Measurements from ENCODE around the gene CEP112.
"Not testable (repeated sequence)": the region's sequence is repeated elsewhere in the genome, so short reads cannot be mapped to it uniquely, and the experiment has no call there.

Gene CEP112

GRCh38 chr17:65756760-65757159 is 435.2 kb downstream of the CEP112 start:
- no peak for DNase-seq

DNA sequence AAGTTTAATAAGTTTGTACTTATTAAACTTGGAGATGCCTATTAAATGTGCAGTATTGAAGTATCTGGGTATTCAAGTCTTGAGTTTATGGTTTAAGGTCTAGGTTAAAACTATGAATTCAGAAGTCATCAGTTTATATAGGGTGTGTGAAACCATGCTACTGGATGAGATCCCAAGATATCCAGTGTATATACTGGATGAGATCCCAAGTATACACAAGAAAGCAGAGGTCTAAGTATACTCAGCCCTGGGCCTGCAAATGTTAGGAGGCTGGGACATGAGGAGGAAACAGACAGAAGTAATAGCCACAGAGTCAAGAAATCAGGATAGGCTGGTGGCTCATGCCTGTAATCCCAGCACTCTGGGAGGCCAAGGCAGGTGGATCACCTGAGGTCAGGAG is 436.1 kb downstream of the CEP112 start:
- no peak for DNase-seq

GRCh38 chr17:65754630-65755029 is 437.3 kb downstream of the CEP112 start:
- DNase-seq: no peak

- DNase-seq: no peak
Measured at GRCh38 chr17:65754081-65754480, 437.9 kb downstream of the CEP112 start.

- no peak for DNase-seq
Measured at GRCh38 chr17:65753348-65753747, 438.6 kb downstream of the CEP112 start.

DNA sequence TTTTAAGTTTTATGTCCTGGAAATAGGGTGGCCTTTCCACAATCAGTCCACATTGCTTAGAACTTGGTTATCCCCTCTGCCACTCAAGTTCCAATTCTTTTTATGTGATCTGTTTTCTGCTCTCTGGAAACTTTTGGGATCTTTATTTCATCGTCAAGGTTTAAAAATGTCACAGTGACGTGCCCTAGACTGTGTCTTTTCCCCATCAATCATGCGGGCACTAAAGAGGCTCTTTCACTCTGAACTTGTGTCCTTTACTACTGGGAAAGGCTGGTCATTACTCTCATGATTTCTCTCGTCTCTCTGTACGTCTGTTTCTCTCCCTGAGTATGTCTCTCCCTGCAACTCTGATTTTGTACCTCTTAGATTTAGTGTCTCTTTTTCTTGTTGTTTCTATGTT is 440.7 kb downstream of the CEP112 start:
- DNase-seq: no peak

GRCh38 chr17:65750631-65751115 is 441.3 kb downstream of the CEP112 start:
- peak; percentile 83 for DNase-seq

DNA sequence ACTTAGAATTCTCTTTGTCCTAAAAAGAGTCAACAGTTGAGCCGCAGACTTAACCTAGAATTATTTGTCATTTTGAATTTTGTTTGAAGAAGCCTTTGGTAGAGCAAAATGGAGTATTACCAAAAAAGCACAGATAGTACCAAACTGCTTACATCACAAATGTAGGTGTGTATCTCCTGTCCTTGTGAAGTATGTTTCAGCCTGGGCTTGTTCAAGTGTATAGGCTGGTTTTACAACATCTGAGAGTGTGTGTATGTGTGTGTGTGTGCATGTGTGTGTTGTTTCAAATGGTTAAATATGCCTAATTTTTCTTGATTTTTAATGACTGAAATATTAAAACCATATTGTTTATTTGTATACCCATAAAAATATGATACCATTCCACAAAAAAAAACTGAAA is 441.8 kb downstream of the CEP112 start:
- DNase-seq: no peak

DNA sequence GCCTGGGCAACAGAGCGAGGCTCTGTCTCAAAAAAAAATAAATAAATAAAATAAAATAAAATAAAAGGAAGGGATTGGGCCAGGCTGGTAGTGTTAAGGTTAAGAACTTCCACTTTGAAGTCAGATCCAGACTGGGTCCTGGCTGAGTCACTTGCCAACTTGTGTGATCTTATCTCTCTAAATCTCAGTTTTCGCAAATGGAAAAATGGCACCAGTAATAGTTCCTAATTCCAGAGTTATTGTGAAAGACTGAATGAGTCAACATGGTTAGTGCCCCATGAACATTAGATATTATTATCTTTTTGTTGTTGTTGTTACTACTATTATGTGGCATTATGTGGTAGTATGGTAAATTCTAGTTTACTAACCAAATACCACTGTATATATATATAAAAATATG is 442.5 kb downstream of the CEP112 start:
- DNase-seq: no peak

DNA sequence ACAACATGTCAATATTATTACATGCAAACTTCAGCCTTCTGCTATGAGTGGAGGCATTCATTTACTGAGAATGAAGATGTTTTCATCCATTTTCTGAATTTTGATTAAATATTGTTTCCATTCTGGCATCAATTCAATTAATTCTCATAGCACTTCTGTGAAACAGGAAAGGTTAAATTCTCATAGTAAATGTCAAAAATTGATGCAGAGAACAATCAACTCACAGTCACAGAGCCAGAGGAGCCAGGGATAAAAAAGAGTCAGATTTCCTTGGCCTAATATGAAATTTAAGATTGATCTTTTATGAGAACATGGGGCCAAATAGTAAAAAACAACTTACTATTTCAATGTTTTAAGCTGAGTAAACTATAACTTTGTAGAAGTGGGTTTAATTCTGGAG is 446.7 kb downstream of the CEP112 start:
- no peak for DNase-seq

DNA sequence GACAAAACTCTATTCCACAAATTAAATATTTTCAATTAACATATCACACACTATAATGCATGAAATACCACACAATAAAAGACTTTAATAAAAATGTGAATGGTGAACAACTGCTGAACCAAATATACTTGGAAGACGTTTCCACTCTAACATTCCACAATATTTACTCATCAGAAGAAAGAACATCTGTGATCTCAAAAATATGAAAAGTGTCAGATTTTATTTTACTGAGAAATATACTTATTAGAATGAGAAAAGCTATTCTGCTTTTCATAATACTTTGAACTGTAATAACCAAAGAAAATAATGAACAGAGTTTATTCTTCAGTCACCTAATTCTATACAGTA is 448.7 kb downstream of the CEP112 start:
- DNase-seq: no peak

- DNase-seq: peak; percentile 47
Measured at GRCh38 chr17:65742403-65743307, 449.3 kb downstream of the CEP112 start.

DNA sequence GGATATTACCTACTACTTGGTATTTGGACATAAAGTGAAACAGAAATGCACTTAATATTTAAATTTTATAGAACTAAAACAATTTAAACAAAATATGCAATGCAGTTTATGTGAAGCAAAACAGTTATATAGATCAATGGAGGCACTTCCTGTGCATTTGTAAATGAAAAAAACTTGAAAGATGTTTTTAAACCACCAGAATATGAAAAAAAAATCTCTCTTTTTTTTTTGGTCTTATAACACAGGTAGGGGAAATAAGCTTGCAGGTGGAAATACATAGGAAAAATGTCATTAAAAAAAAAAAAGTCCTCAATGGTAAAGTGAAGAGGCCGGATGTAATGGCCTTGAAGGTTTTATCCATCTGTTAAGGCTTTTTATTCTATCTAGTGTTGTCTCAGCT is 450.2 kb downstream of the CEP112 start:
- DNase-seq: no peak

GRCh38 chr17:65739034-65739433 is 452.9 kb downstream of the CEP112 start:
- no peak for DNase-seq

- no peak for DNase-seq
Measured at GRCh38 chr17:65737451-65737850, 454.5 kb downstream of the CEP112 start.

DNA sequence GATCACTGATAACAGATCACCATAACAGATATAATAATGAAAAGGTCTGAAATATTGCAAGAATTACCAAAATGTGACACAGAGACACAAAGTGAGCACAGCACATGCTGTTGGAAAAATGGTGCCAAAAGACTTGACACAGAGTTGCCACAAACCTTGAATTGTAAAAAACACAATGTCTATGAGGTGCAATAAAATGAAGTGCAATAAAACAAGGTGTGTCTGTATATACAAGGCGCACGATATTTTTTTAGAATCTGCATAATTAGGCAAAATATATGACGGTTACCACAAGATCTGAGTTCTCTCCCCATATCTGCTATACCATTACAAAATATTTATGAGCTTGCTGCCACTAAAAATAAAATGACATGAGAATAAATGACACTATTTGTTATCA is 458.6 kb downstream of the CEP112 start:
- no peak for DNase-seq

DNA sequence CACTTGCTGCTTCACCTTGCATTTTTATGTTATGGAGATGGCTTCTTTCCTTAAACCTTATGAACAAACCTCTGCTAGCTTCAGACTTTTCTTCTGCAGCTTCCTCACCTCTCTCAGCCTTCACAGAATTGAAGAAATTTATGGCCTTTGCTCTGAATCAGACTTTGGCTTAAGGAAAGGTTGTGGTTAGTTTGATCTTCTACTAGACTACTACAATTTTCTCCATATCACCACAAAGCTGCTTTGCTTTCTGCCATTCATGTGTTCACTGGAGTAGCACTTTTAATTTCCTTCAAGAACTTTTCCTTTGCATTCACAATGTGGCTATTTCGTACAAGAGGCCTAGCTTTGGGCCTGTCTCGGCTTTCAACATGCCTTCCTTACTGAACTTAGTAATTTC is 459.3 kb downstream of the CEP112 start:
- DNase-seq: not testable (repeated sequence)

DNA sequence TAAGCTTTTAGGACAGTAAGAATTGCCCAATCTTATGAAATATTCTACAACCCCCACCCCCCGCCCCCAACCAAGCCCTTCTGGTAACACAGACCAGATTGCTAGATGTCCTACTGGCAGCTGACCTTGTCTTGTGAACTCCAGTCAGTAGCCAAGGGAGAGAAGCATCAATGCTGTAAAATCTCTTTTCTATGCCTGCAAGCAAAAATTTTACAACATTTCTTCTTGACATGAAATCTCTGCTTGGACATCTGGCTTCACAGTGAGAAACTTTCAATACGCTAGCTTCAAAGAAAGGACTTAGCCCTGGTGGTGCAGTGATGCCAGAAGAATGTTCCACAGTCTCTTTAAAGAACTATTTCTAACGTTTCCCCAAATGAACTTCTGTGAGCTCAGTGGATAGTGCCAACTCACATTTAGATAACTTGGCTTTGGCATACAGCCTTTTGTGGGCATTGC is 461.2 kb downstream of the CEP112 start:
- DNase-seq: no peak

- DNase-seq: no peak
Measured at GRCh38 chr17:65729207-65729606, 462.7 kb downstream of the CEP112 start.

- DNase-seq: no peak
Measured at GRCh38 chr17:65727832-65728231, 464.1 kb downstream of the CEP112 start.

GRCh38 chr17:65727246-65727645 is 464.7 kb downstream of the CEP112 start:
- no peak for DNase-seq

- DNase-seq: no peak
Measured at GRCh38 chr17:65723431-65724151, 468.3 kb downstream of the CEP112 start.

- no peak for DNase-seq
Measured at GRCh38 chr17:65718601-65719000, 473.3 kb downstream of the CEP112 start.

Data from kidney glomerular epithelial cell (primary cell).